HG03575 (cell line): ENCODE results near the gene TLR9.

ENCODE experiments used
- ATAC-seq: cut with Tn5 transposase; IDR thresholded peaks from one replicate; pipeline ENCODE4 v1.9.1; 2021; ENCODE audit not compliant: unreplicated experiment, insufficient number of reproducible peaks, low FRiP score; ENCODE audit errors: extremely low read depth

The TLR9 gene

GRCh38 chr3:52248165-52248541, 22.7 kb upstream of the TLR9 start:
- no peak for ATAC-seq

GRCh38 chr3:52247409-52248164, 22.1 kb upstream of the TLR9 start:
- no peak for ATAC-seq

GRCh38 chr3:52246728-52247408, 21.4 kb upstream of the TLR9 start:
- ATAC-seq = no peak

- ATAC-seq = no peak
Measured at GRCh38 chr3:52246264-52246620, 20.8 kb upstream of the TLR9 start.

GRCh38 chr3:52245322-52246263, 20.1 kb upstream of the TLR9 start, which contains the start of gene PPM1M:
Gene PPM1M, plus strand, starts transcription at chr3:52245759. Its CDS starts 66 bp downstream, at chr3:52245825.
- no peak for ATAC-seq

GRCh38 chr3:52243791-52244628, 18.6 kb upstream of the TLR9 start:
- ATAC-seq = no peak

DNA sequence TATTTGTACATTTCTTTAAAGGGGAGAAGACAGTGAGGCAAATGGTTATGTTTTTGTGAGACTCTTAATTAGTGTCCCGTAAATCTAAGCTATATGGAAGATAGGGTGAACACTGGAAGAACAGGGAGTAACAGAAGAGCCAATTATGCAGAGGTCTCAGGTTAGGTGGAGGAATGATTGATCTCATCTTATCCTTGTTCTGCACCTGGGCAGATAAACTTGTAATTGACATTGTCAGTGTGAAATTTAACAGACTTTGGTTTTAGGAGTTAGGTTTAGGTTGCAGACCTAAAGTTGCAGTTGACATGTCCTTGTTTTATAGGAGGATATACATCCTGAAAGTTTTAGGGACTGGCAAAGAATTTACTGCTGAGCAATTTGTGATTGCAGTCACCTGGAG, 16.6 kb upstream of the TLR9 start:
- no peak for ATAC-seq

GRCh38 chr3:52240886-52241370, 15.5 kb upstream of the TLR9 start:
- no peak for ATAC-seq

GRCh38 chr3:52240059-52240885, 14.8 kb upstream of the TLR9 start:
- ATAC-seq = no peak

- no peak for ATAC-seq
Measured at GRCh38 chr3:52238761-52239701, 13.6 kb upstream of the TLR9 start, which contains the start of gene TWF2. Gene TWF2, minus strand, starts transcription at chr3:52239158. Its CDS starts 142 bp downstream, at chr3:52239016.

GRCh38 chr3:52238193-52238760, 12.8 kb upstream of the TLR9 start:
- no peak for ATAC-seq

DNA sequence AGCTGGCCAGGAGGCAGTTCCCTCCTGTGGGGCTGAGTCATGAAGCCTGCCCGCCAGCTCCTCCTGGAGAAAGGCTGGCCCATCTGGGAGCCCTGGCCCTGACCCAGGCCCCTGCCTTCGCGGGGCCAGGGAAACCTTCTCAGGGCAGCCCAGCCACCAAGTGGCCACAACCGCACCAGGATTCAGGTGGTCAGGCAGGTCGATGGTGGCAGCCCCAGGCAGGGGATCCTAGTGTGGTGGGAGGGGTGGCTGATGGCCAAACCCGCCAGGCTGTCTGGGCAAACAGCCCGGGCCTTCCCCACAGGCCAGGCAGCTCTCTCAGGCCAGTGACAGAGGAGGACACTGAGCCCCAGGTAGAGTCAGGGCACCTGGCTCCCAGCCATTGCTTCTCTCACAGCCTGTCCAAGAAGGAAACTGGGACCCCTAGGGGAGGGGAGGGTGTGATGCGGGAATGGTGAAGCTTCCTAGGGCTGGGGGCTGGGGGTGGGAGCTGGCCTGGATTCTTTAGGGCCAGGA, 12.3 kb upstream of the TLR9 start:
- no peak for ATAC-seq

DNA sequence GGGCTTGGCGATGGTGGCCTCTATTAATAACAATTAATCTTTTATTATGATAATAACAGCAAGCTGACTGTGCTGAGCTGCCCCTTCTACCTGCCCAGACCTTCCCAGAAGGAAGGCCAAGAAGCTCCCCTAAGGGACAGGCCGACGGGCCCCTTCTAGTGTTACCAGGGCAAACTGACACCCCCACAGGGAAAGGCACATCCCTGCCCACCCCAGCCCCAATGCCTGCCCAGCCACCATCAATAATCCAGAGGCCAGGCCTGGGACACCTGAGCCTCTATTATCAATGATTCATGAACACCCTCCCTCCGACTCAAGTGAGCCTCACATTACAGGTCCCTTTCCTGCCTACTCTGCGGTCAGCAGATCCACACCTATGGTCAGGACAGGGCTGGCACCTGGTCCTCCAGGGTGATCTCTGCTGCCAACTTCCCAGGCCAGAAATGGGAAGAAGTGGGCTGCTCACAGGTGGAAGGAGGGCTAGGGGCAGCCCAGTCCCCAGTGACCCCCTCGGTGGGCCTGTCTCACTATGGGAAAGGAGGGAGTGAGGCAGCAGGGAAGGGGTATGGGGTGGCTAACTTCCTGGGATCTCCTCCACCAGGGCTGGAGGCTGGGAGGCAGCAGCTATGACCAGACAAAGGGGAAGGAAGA, 11.7 kb upstream of the TLR9 start:
- ATAC-seq = no peak

DNA sequence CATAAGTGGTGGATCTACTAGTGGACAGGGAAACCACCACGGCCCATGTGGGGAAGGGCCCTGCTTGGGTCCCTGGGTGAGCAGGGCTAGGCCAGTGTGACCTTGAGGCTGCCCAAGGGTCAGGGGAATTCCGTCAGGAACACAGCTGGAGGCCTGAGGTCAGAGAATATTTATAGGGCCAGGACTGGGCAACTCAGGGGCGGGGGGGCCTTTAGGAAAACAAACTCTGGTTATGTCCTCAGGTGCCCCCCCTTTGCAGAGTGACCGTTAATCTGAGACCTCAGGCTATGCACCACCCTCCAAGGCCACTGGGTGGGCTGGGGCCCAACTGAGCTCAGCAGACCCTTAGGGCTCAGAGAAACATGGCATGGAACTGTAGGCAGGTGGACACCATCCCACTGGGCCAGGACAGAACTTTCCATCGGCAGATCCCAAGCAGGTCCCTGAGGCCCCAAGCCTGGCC, 11.0 kb upstream of the TLR9 start:
- no peak for ATAC-seq

GRCh38 chr3:52234516-52235447, 9.3 kb upstream of the TLR9 start:
- no peak for ATAC-seq
